GM21528 (cell line): ENCODE data around the gene NEIL3.
A peak's percentile ranks its signal among the peaks of the same experiment; 100 is the strongest.
"Not testable (repeated sequence)": the region's sequence is repeated elsewhere in the genome, so short reads cannot be mapped to it uniquely, and the experiment has no call there.

Source experiments
- ATAC-seq: cut with Tn5 transposase; IDR thresholded peaks from one replicate; pipeline ENCODE4 v1.9.1; 2021; ENCODE audit warnings: mild to moderate bottlenecking, moderate library complexity; ENCODE audit not compliant: unreplicated experiment, low FRiP score

NEIL3 gene

GRCh38 chr4:177301126-177301639 is 8.5 kb upstream of the NEIL3 start:
- ATAC-seq = no peak

GRCh38 chr4:177302371-177303100 is 7.1 kb upstream of the NEIL3 start:
- no peak for ATAC-seq

- no peak for ATAC-seq
Observed at GRCh38 chr4:177304094-177304493, 5.6 kb upstream of the NEIL3 start.

GRCh38 chr4:177304864-177305263 is 4.8 kb upstream of the NEIL3 start:
- ATAC-seq = not testable (repeated sequence)

GRCh38 chr4:177308125-177308524 is 1.5 kb upstream of the NEIL3 start:
- ATAC-seq = no peak

GRCh38 chr4:177308847-177309521 is 690 bp upstream of the NEIL3 start:
- ATAC-seq = no peak

- ATAC-seq = no peak
Observed at GRCh38 chr4:177311589-177311988, 1.9 kb downstream of the NEIL3 start.

- no peak for ATAC-seq
Observed at GRCh38 chr4:177313263-177313662, 3.6 kb downstream of the NEIL3 start.

GRCh38 chr4:177315767-177316464 is 6.2 kb downstream of the NEIL3 start:
- no peak for ATAC-seq

GRCh38 chr4:177320721-177321120 is 11.0 kb downstream of the NEIL3 start:
- ATAC-seq = no peak

GRCh38 chr4:177321647-177322046 is 12.0 kb downstream of the NEIL3 start:
- ATAC-seq = no peak

GRCh38 chr4:177322266-177322665 is 12.6 kb downstream of the NEIL3 start:
- ATAC-seq = no peak

- ATAC-seq = no peak
Observed at GRCh38 chr4:177322881-177323280, 13.2 kb downstream of the NEIL3 start.

- ATAC-seq = no peak
Observed at GRCh38 chr4:177323416-177323815, 13.7 kb downstream of the NEIL3 start.

- no peak for ATAC-seq
Observed at GRCh38 chr4:177332119-177332518, 22.4 kb downstream of the NEIL3 start.

- ATAC-seq = peak; percentile 84
Observed at GRCh38 chr4:177339477-177340374, 30.1 kb downstream of the NEIL3 start.

- ATAC-seq = no peak
Observed at GRCh38 chr4:177348348-177348747, 38.7 kb downstream of the NEIL3 start.

- no peak for ATAC-seq
Observed at GRCh38 chr4:177349191-177349590, 39.5 kb downstream of the NEIL3 start.

- no peak for ATAC-seq
Observed at GRCh38 chr4:177351622-177352244, 42.1 kb downstream of the NEIL3 start.

GRCh38 chr4:177356206-177356605 is 46.5 kb downstream of the NEIL3 start:
- ATAC-seq = no peak
